Brain microvascular endothelial cell (primary cell): Measurements from ENCODE around the gene ALPK3.

ENCODE experiments used
- DNase-seq: peaks from one replicate; pipeline ENCODE4 v3.0.0-alpha.2; 2020
- H3K27ac ChIP-seq: fragments of 250-450 bp; sonication (Bioruptor Pico); 2 replicates; pipeline ENCODE4 v1.5.1; 2020; ENCODE audit warnings: mild to moderate bottlenecking, moderate library complexity
- H3K27me3 ChIP-seq: fragments of 250-450 bp; sonication (Bioruptor Pico); replicated peaks from 2 replicates; pipeline ENCODE4 v1.5.1; 2020; ENCODE audit warnings: mild to moderate bottlenecking
- H3K36me3 ChIP-seq: fragments of 250-450 bp; sonication (Bioruptor Pico); replicated peaks from 2 replicates; pipeline ENCODE4 v1.5.1; 2020; ENCODE audit warnings: mild to moderate bottlenecking
- H3K4me3 ChIP-seq: 2 replicates; pipeline ENCODE4 v1.5.1; 2011; ENCODE audit warnings: low read depth, mild to moderate bottlenecking, control low read depth, low read length, moderate library complexity
- in situ Hi-C: cut with HindIII; loops from 2 replicates; pipeline ENCODE4 v1.10.0; 2017; ENCODE audit warnings: low sequenced_read_pairs, low pct_ligation_motif_present
- TF ChIP-seq, protein P1 (sequence below): IDR thresholded peaks from 2 replicates; pipeline ENCODE4 v1.5.1; 2011; ENCODE audit warnings: low read depth, mild to moderate bottlenecking, moderate library complexity, low read length, control low read depth, inconsistent platforms; ENCODE audit errors: missing control alignments

The ALPK3 gene

DNA sequence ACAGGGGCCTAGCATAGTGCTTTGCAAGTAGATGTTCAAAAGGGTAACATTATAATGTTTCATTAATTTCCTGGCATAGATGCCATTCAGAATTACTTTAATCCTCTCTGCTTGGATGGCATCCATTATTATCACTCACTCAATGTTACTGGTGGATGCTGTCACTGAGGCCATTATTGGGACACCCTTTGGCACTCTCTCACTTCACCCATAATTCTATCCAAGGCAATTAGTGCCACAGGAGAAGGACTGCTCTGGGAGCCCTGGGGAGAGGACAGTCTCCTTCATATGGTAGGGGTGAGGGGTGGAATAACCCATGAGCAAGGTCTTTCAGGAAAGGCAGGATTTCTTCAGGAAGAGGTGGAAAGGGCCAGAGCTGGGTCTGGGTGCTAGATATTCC, 38.6 kb downstream of the ALPK3 start:
- Histone ChIP-seq H3K4me3 (no peak overlapping the region), H3K36me3 (no peaks in the 10 kb centered on the region), H3K27ac (no peak overlapping the region), H3K27me3 (no peaks in the 10 kb centered on the region)
- in situ Hi-C loops = no loop called here
- TF ChIP-seq, protein P1, sequence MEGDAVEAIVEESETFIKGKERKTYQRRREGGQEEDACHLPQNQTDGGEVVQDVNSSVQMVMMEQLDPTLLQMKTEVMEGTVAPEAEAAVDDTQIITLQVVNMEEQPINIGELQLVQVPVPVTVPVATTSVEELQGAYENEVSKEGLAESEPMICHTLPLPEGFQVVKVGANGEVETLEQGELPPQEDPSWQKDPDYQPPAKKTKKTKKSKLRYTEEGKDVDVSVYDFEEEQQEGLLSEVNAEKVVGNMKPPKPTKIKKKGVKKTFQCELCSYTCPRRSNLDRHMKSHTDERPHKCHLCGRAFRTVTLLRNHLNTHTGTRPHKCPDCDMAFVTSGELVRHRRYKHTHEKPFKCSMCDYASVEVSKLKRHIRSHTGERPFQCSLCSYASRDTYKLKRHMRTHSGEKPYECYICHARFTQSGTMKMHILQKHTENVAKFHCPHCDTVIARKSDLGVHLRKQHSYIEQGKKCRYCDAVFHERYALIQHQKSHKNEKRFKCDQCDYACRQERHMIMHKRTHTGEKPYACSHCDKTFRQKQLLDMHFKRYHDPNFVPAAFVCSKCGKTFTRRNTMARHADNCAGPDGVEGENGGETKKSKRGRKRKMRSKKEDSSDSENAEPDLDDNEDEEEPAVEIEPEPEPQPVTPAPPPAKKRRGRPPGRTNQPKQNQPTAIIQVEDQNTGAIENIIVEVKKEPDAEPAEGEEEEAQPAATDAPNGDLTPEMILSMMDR = no peak
- no peak for DNase-seq

GRCh38 chr15:84856731-84857417, 39.7 kb downstream of the ALPK3 start:
- Histone ChIP-seq H3K27me3 (no peaks in the 10 kb centered on the region), H3K4me3 (no peak overlapping the region), H3K36me3 (no peaks in the 10 kb centered on the region), H3K27ac (no peak overlapping the region)
- DNase-seq = no peak
- in situ Hi-C loops = no loop called here
- TF ChIP-seq, protein P1 = no peak

DNA sequence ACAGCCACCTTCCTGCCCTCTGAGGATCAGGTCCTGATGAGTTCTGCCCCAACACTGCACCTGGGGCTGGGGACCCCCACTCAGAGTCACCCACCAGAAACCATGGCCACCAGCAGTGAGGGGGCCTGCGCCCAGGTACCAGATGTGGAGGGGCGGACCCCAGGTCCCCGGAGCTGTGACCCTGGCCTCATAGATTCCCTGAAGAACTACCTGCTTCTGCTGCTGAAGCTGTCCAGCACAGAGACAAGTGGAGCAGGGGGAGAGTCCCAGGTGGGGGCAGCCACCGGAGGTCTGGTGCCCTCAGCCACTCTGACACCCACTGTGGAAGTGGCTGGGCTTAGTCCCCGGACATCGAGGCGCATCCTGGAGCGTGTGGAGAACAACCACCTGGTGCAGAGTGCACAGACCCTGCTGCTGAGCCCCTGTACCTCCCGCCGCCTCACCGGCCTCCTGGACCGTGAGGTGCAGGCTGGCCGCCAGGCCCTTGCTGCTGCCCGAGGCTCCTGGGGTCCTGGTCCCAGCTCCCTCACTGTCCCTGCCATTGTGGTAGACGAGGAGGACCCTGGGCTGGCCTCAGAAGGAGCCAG, 40.4 kb downstream of the ALPK3 start:
- Histone ChIP-seq H3K36me3 (no peaks in the 10 kb centered on the region), H3K27ac (no peak overlapping the region), H3K4me3 (no peak overlapping the region), H3K27me3 (no peaks in the 10 kb centered on the region)
- TF ChIP-seq, protein P1 = no peak
- no peak for DNase-seq
- in situ Hi-C loops = no loop called here

DNA sequence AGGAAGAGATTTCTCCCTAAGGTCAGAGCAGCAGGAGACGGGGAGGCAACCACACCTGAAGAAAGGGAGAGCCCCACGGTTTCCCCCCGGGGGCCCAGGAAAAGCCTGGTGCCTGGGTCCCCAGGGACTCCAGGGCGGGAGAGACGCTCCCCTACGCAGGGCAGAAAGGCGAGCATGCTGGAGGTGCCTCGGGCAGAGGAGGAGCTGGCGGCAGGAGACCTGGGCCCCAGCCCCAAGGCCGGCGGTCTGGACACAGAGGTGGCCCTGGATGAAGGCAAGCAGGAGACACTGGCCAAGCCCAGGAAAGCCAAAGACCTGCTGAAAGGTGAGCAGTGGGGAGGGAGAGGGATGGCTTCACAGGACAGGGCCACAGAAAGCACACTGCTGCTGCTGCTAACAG, 41.1 kb downstream of the ALPK3 start:
- Histone ChIP-seq H3K4me3 (no peak overlapping the region), H3K27ac (no peak overlapping the region), H3K27me3 (no peaks in the 10 kb centered on the region), H3K36me3 (no peaks in the 10 kb centered on the region)
- no peak for DNase-seq
- TF ChIP-seq, protein P1 = no peak
- in situ Hi-C loops = no loop called here

GRCh38 chr15:84859144-84859543, 42.0 kb downstream of the ALPK3 start:
- Histone ChIP-seq H3K36me3 (no peaks in the 10 kb centered on the region), H3K4me3 (no peak overlapping the region), H3K27me3 (no peaks in the 10 kb centered on the region), H3K27ac (no peak overlapping the region)
- TF ChIP-seq, protein P1 = no peak
- no peak for DNase-seq
- in situ Hi-C loops = no loop called here

DNA sequence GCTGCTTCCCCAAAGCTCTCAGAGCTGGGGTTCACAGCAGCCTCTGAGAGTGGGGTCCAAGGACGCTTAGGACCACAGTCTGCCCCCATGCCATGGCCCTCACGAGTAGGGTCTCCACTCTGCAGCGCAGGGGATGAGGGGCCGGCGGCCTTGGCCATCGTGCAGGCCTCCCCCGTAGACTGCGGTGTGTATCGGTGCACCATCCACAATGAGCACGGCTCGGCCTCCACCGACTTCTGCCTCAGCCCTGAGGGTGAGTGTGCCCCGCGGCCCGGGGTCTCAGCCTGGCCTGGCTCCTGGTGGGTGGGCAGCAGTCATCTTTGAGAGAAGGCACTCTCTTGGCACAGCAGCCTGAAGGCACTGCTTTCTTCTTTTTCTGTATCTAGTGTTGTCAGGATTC, 42.5 kb downstream of the ALPK3 start:
- TF ChIP-seq, protein P1 = no peak
- in situ Hi-C loops = no loop called here
- no peak for DNase-seq
- no peak overlapping the region for H3K4me3 ChIP-seq
- no peaks in the 10 kb centered on the region for H3K36me3 ChIP-seq
- no peaks in the 10 kb centered on the region for H3K27me3 ChIP-seq
- no peak overlapping the region for H3K27ac ChIP-seq
